ENCODE results near the gene ALDH3A1.

Gene ALDH3A1

GRCh38 chr17:19718613-19719354 lies 29.3 kb downstream of the ALDH3A1 start:
- DNase-seq, result no peak

DNA sequence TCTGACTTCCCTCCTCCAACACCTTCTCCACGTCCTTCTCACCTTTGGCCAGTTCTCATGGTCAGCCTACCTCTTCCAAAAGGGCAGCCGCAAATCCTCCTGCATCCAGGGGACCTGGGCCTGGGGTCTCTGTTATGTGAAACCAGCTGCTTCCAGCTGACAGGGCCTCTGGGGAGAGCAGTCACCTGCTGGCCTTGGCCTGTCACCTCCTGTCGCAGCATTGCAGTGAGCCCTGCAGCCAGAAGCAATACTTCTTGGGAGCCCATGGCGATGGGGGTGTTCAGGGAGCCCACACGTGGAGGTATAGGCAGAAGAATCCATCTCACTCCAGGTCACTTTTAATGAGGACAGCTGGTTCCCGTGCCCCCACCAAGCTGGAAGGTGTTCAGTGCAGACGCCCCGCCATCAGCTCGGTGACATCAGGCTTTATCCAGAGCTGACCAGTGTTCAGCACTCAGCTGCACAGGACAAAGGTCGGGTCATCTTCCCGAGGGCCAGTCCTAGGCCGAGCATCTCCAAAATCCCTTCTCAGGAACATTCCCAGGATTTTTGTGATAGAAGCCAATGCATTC lies 30.0 kb downstream of the ALDH3A1 start:
- no peak for DNase-seq

DNA sequence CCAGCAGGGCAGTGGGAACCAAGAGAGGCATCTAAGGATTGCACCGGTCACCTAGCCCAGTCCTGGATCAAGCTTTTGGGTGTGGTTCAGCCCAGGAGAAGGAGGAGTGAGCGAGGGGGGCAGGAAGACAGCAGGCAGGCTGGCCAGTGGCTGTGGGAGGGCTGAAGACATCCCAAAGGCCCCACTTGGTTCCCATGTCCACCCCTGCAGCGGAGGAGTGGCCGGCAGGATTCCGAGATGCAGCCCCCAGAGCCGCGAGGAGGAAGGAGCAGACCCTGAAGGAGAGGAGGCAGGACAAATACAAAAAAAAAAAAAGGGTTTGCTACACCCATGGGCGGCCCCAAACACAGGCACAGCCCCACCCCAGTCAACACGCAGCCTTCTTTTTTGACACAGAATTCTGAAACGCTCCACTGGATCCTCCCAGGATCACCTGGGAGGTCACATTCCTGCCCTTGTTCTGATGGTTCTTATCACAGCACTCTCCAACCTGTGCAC lies 30.6 kb downstream of the ALDH3A1 start:
- DNase-seq, result no peak

DNA sequence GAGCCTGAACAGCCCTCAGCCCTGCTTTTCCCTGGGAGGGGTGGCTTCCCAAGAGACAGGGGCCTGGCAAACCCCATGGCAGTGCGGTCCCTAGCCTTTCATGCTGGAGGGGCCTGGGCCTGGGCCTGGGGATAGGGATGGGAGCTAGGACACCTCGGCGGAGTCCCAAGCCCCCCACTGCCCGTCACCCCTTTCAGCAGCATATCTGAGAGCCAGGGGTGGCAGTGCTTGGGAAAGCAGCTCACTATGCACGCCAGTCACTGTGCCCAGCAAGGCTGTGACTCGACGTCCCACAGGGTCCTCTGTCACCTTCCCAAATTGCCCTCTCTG lies 31.1 kb downstream of the ALDH3A1 start:
- no peak for DNase-seq

DNA sequence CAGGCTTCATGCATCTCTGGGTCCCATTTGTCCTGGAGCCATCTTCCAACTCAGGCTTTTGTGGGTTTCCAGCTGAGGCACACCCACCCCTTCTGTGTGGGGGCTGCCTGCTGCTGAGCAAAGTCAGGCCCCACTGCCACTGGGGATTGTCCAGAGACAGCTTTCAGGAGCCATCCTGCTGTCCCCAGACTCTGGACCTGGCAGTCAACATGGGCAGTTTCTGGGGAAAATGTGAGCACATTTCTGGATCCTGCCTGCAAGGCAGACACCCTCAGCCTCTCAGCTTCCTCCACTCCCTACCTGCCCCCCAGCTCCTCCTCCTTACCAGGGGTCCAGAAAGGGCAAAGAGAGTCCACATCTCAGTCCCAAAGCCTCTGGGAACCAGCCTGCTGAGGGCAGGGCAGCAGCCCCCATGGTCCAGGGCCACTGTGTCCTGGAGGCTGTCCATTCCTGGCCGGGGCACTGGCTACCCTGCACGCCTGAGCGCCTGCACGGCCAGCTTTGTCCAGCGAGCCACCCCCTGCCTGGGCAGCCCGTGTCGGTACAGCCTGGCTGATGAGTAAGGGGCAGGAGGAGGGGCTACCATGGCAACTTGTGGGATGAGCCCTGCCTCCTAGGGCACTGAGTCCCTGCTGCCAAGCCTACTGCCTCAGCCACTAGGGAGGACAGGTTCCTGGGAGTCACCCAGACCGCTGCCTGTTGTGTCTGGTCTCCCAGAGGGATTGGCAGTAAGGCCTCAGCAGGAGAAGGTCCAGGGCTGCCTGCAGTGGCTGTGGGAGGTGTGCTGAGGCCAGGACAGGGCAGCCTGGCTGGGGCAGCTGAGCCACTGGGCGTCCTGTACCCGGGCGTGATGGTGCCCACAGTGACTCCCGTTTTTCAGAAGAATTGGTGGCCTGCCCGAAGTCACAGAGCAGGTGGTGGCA lies 31.7 kb downstream of the ALDH3A1 start, which contains the start of gene SLC47A2:
TSS of gene SLC47A2 (minus strand) at position 477 of the 923 bp plus-strand sequence. CDS start at position 448, 29 bp downstream.
- DNase-seq, result no peak

DNA sequence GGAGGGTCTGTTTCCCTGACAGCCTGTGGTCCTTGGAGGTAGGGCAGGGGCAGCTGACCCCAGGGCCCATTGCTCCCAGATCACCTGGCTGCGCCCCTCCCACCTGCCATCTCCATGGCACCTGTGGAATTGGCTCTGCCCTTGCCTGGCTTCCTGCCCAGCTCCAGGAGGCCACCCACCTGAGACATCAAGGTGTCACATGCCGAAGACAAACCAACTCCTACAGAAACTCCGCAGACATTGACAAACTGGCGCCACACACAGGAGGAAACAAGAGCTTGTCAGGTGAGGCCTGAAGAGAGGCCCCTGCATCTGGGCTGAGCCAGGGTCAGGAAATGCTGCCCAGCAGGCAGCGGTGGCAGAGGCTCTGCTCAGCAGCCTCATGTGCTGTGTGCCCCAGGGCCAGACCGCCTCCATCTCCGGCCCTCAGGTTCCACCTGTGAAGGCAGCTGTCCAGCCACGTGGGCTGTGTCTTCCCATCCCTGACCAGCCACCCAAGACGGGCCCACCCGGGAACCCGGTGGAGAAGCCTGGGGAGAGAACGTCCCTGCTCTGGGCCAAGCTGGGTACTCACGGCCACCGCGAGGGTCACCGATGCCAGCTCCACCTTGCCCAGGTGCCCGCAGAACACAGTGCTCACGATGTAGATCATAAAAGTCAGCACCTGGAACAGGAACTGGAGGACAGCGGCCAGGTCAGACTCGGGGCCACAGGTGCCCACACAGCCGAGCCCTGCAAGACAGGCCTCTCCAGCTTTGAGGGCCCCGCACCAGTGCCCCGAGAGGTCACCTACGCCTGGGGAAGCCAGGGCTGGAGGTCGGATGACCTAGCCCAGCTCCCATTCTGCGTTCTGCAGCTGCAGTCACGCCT lies 33.3 kb downstream of the ALDH3A1 start:
- DNase-seq, result no peak

GRCh38 chr17:19713901-19714361 lies 34.2 kb downstream of the ALDH3A1 start:
- DNase-seq, result no peak

DNA sequence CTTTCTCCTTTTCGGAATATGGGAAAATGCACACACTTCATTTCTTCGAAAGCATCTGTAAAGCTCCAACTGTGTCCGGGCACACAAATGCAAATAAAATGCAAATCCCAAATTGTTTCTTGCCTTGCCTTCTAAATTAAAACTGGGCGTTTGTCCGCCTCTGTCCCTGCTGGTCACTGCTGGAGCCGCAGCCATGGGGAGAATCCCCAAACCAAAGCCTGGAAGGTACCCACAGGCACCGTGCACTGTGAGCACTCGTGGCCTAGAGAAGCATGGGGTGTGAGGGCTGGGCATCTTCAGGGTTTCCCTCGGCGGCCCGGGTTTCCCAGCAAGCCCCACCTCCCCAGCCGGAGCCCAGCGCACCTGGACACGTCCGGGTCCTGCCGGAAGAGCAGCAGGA lies 34.6 kb downstream of the ALDH3A1 start:
- no peak for DNase-seq

- DNase-seq, result no peak
Measured at GRCh38 chr17:19712436-19713004, 35.6 kb downstream of the ALDH3A1 start.

GRCh38 chr17:19709841-19710240 lies 38.3 kb downstream of the ALDH3A1 start:
- no peak for DNase-seq

DNA sequence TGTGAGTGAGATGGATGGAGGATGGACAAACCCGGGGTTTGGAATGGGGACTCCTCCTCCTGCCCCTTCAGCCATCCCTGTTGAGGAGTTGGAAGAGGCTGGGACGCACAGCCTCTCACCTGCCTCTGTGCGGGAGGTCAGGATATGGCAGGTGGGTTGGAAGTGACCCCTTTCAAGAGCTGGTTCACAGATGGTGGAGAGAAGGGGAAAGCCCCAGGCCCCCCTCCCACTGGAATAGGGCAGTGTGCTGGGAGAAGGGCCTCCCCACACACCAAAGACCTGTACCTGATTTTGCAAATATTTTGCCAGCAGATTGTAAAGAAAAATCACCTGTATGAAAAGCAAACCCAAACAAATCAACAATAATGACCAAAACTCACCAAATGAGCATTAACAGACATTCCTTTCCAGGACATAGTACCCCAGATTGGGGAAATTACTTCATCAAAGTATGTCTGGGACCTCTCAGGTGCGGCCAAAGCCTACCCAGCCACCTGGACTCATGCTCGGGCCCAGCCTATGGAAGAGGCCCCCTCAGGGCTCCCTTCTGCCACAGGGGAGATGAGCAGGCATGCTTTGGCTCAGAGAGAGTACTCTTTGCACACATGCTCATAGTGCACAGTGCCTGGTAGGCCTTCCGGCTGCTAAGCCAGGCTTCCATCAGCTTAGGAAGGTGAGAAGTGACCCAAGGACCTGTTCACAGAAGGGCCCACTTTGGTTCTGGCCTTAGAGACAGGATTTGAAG lies 39.5 kb downstream of the ALDH3A1 start:
- DNase-seq, result no peak

DNA sequence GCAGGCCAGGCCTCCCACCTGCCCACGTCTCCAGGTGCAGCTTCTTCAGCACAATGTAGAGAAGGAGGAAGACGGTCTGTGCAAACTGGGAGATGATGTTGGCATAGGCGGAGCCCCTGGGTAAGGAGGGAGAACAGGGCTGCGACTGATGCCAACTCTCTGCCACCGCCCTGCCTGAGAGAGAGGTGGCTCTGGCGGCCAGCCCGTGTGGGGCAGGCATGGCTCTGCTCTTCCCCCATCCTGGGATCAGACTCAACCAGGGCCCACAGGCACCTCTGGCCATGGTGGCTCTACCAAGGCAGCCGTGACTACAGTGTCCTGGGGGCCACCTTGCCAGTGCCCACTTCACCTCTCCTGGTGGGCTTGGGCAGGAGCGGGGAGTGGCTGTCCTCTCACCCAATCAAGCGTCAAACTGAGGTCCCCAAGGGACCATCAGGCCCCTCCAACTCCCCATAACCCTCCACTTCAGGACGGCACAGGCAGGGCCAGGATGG lies 40.3 kb downstream of the ALDH3A1 start:
- DNase-seq, result no peak

GRCh38 chr17:19706791-19707727 lies 41.0 kb downstream of the ALDH3A1 start:
- DNase-seq, result no peak

DNA sequence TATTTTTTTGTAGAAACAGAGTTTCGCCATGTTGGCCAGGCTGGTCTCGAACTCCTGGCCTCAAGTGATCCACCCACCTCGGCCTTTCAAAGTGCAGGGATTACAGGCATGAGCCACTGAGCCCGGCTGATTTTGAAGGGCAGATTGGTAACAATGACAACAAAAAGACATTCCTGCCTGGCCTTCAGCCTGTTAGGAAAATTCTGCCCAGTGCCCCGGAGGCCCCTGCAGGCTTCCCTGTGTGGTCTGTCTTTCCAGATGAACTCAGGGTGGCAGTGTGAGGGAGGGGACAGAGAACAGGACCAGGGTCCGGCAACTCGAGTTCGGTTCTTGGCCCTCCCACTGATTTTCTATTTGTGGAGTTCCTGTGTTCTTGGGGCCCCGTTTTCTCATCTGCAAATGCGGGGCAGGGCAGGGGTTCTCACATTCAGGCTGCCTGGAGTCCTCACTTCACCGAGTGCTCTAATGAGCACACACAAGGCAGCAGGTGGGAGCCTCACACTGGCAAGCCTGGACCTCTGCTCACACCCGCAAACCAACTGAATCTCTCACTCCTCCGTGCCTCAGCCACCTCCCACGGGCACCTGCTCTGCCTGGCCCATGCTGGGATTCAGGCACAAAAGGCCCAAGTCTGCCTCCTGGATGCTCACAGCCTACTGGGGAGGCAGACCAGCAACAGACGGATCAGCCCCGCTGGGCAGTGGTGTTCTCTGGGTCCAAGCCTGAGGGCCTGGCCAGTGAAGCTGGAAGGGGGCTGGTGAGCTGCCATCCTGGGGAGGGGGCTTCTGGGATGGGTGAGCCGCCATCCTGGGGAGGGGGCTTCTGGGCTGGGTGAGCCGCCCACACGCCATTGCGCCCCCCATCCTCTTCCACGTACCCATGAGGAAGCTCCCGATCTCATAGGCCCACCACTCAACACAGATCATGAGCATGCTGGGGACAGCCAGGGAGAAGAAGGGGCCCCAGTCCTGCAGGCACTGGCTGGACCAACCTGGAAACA lies 42.0 kb downstream of the ALDH3A1 start:
- DNase-seq, result no peak

DNA sequence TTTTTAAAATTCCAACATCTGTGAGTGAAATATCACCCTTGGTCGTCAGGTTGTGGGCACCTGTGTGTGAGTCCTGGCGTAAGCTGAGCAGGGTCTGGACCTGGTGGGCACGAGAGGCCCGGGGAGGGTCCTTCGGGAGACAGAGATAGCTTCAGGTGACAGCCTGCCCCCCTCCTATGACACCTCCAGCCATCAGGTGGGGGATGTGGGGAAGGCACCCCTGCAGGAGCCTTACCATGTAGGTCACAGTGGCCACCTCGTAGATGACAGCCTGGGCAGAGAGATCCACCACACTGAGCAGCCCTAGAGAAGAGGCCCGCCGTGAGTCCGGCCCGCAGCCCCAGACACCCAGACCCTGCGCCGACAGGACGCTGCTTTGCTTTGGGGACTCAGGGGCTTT lies 42.9 kb downstream of the ALDH3A1 start:
- DNase-seq, result no peak

- no peak for DNase-seq
Measured at GRCh38 chr17:19703828-19704613, 44.1 kb downstream of the ALDH3A1 start.

GRCh38 chr17:19703106-19703827 lies 44.8 kb downstream of the ALDH3A1 start:
- no peak for DNase-seq

Data from activated gamma-delta T cell (primary cell).